Fibroblast of lung (primary cell): Measurements from ENCODE around the gene GLCCI1. TPM values are rescaled to one million over a fixed set of nuclear protein-coding genes. Genes with fewer than 3 reads are reported as not detected.

ENCODE experiments used
- DNase-seq, 2 donors: peaks; one replicate each; pipeline versions ENCODE4 v3.0.0 to v3.0.0-alpha.2; 2010; ENCODE audit warnings: low read depth in 2 of 2
- H2AFZ ChIP-seq: 2 replicates; pipeline ENCODE4 v1.5.1; 2012; ENCODE audit warnings: low read length, control low read depth, inconsistent platforms
- H3K27ac ChIP-seq: 2 replicates; pipeline ENCODE4 v1.5.1; 2011; ENCODE audit warnings: low read length, control low read depth; ENCODE audit not compliant: insufficient read depth
- H3K27me3 ChIP-seq: 2 replicates; pipeline ENCODE4 v1.5.1; 2011; ENCODE audit warnings: mild to moderate bottlenecking, low read length; ENCODE audit not compliant: control insufficient read depth, insufficient read depth
- H3K36me3 ChIP-seq: 2 replicates; pipeline ENCODE4 v1.5.1; 2011; ENCODE audit warnings: low read length; ENCODE audit not compliant: control insufficient read depth, insufficient read depth
- H3K4me1 ChIP-seq: 2 replicates; pipeline ENCODE4 v1.5.1; 2011; ENCODE audit warnings: low read length; ENCODE audit not compliant: control insufficient read depth, insufficient read depth; ENCODE audit errors: extremely low read depth
- H3K4me2 ChIP-seq: 2 replicates; pipeline ENCODE4 v1.5.1; 2011; ENCODE audit warnings: low read length, control low read depth; ENCODE audit not compliant: insufficient read depth; ENCODE audit errors: extremely low read depth
- H3K4me3 ChIP-seq, 4 experiments: fragments of 200-600 bp in 1 of 4; sonication (generic) in 1 of 4; replicated peaks in 1 of 4; 2 replicates each; pipeline ENCODE4 v1.5.1; 2011 to 2016; ENCODE audit warnings: low read length in 4 of 4, low read depth in 3 of 4, mild to moderate bottlenecking in 3 of 4, control low read depth in 2 of 4, inconsistent platforms in 1 of 4, mixed read lengths in 1 of 4; ENCODE audit not compliant: insufficient read depth in 1 of 4; ENCODE audit errors: control extremely low read depth in 1 of 4
- H3K79me2 ChIP-seq: 2 replicates; pipeline ENCODE4 v1.5.1; 2012; ENCODE audit warnings: mild to moderate bottlenecking, low read length, inconsistent platforms; ENCODE audit not compliant: control insufficient read depth, insufficient read depth
- H3K9ac ChIP-seq: 2 replicates; pipeline ENCODE4 v1.5.1; 2011; ENCODE audit warnings: mild to moderate bottlenecking, low read length, control low read depth; ENCODE audit not compliant: insufficient read depth
- H3K9me3 ChIP-seq: 2 replicates; pipeline ENCODE4 v1.5.1; 2012; ENCODE audit warnings: low read depth, low read length; ENCODE audit not compliant: control insufficient read depth, insufficient read depth
- H4K20me1 ChIP-seq: 2 replicates; pipeline ENCODE4 v1.5.1; 2011; ENCODE audit warnings: low read length; ENCODE audit not compliant: control insufficient read depth, insufficient read depth; ENCODE audit errors: extremely low read depth
- CTCF ChIP-seq, 2 donors: IDR thresholded peaks in 1 of 2; conservative IDR thresholded peaks in 1 of 2; 1 replicate in 1 of 2; 2 replicates in 1 of 2; pipeline ENCODE4 v1.5.1; 2011 to 2012; ENCODE audit warnings: low read length in 2 of 2, control low read depth in 1 of 2, inconsistent platforms in 1 of 2, low read depth in 1 of 2, mild to moderate bottlenecking in 1 of 2
- EZH2 ChIP-seq: IDR thresholded peaks from 2 replicates; pipeline ENCODE4 v1.5.1; 2012; ENCODE audit warnings: low read length, control low read depth, mild to moderate bottlenecking; ENCODE audit errors: missing control alignments
- polyA plus RNA-seq, 2 donors: library from polyadenylated mRNA; depleted of rRNA in 1 of 2; stranded (reverse) in 1 of 2; unstranded in 1 of 2; fragments of >200 nt; gene quantifications; 2 replicates each; pipeline ENCODE4 v1.2.1, GENCODE V29; 2011 to 2012; ENCODE audit warnings: missing spikeins in 1 of 2
- total RNA-seq: library from RNA; depleted of rRNA; stranded (reverse); fragments of >200 nt; gene quantifications from 2 replicates; pipeline ENCODE4 v1.2.1, GENCODE V29; 2014

The GLCCI1 gene
- total and polyA plus RNA-seq, 2 donors (not counting 1 experiment from before 2014, with no cell fraction given) = 4.4 to 8.3 TPM

GRCh38 chr7:7923818-7924217 is 44.8 kb upstream of the GLCCI1 start:
- H3K36me3 ChIP-seq = no peaks in the 10 kb centered on the region
- DNase-seq = no peak
- no peaks in the 10 kb centered on the region for H3K27me3 ChIP-seq
- H3K4me2 ChIP-seq = no peak overlapping the region
- no peak overlapping the region for H3K9ac ChIP-seq
- no peak overlapping the region for H3K4me3 ChIP-seq
- no peaks in the 10 kb centered on the region for H3K9me3 ChIP-seq
- H4K20me1 ChIP-seq = no peaks in the 10 kb centered on the region
- H3K4me1 ChIP-seq = no peaks in the 10 kb centered on the region
- H2AFZ ChIP-seq = no peak overlapping the region
- no peaks in the 10 kb centered on the region for H3K79me2 ChIP-seq
- H3K27ac ChIP-seq = no peak overlapping the region
- TF ChIP-seq EZH2 (no peak), CTCF (conservative IDR thresholded peaks at IDR 0.05 in 1 of 2, IDR thresholded peaks at IDR 0.05 in 1 of 2; ENCODE audit: low read depth in 1 of 2, low read length in 2 of 2) (no peak)

- Histone ChIP-seq H3K9me3 (no peaks in the 10 kb centered on the region), H3K4me1 (no peaks in the 10 kb centered on the region), H3K79me2 (no peaks in the 10 kb centered on the region), H3K36me3 (no peaks in the 10 kb centered on the region), H3K27me3 (no peaks in the 10 kb centered on the region), H3K4me2 (no peak overlapping the region), H3K9ac (no peak overlapping the region), H4K20me1 (no peaks in the 10 kb centered on the region), H2AFZ (no peak overlapping the region), H3K4me3 (no peak overlapping the region), H3K27ac (no peak overlapping the region)
- DNase-seq = no peak
- TF ChIP-seq CTCF (conservative IDR thresholded peaks at IDR 0.05 in 1 of 2, IDR thresholded peaks at IDR 0.05 in 1 of 2; ENCODE audit: low read depth in 1 of 2, low read length in 2 of 2) = no peak
These were observed 44.3 kb upstream of the GLCCI1 start for GRCh38 chr7:7924303-7924702.

GRCh38 chr7:7931626-7932025 is 37.0 kb upstream of the GLCCI1 start:
- no peak for TF ChIP-seq EZH2
- DNase-seq = no peak
- no peak overlapping the region for H3K9ac ChIP-seq
- no peaks in the 10 kb centered on the region for H3K36me3 ChIP-seq
- no peaks in the 10 kb centered on the region for H4K20me1 ChIP-seq
- H3K4me1 ChIP-seq = no peaks in the 10 kb centered on the region
- no peak overlapping the region for H2AFZ ChIP-seq
- H3K27ac ChIP-seq = no peak overlapping the region
- H3K9me3 ChIP-seq = no peaks in the 10 kb centered on the region
- H3K27me3 ChIP-seq = no peaks in the 10 kb centered on the region
- H3K4me3 ChIP-seq = no peak overlapping the region
- no peaks in the 10 kb centered on the region for H3K79me2 ChIP-seq
- H3K4me2 ChIP-seq = no peak overlapping the region

- no peak overlapping the region for H2AFZ ChIP-seq
- no peaks in the 10 kb centered on the region for H4K20me1 ChIP-seq
- no peaks in the 10 kb centered on the region for H3K27me3 ChIP-seq
- no peak overlapping the region for H3K9ac ChIP-seq
- H3K4me3 ChIP-seq = no peak overlapping the region
- DNase-seq = no peak
- no peaks in the 10 kb centered on the region for H3K9me3 ChIP-seq
- H3K4me1 ChIP-seq = no peaks in the 10 kb centered on the region
- H3K27ac ChIP-seq = no peak overlapping the region
- TF ChIP-seq EZH2 (no peak), CTCF (conservative IDR thresholded peaks at IDR 0.05 in 1 of 2, IDR thresholded peaks at IDR 0.05 in 1 of 2; ENCODE audit: low read depth in 1 of 2, low read length in 2 of 2) (no peak)
- no peaks in the 10 kb centered on the region for H3K79me2 ChIP-seq
- no peak overlapping the region for H3K4me2 ChIP-seq
- no peaks in the 10 kb centered on the region for H3K36me3 ChIP-seq
These were observed 36.0 kb upstream of the GLCCI1 start for GRCh38 chr7:7932553-7932952.
